T-helper 2 cell treated with Interferon-gamma antibody and Interleukin-4, amounts not matched to agents 100 ng/mL and 5 ng/mL, for 36 hours (primary cell): ENCODE data around the gene SNX24. TPM values are rescaled to one million over a fixed set of nuclear protein-coding genes. Genes with fewer than 3 reads are reported as not detected.

Experiments used
- intact Hi-C: fragments of 100-400 bp; cut with micrococcal nuclease; formaldehyde crosslinking; loops from one replicate; pipeline ENCODE4 v1.15.1; 2023
- total RNA-seq: library from RNA; stranded (reverse); gene quantifications from 2 replicates; pipeline ENCODE4 v1.2.3, GENCODE V29; 2022

The SNX24 gene
- total RNA-seq, 1 donor from 2014 or later, result 3.3 TPM

DNA sequence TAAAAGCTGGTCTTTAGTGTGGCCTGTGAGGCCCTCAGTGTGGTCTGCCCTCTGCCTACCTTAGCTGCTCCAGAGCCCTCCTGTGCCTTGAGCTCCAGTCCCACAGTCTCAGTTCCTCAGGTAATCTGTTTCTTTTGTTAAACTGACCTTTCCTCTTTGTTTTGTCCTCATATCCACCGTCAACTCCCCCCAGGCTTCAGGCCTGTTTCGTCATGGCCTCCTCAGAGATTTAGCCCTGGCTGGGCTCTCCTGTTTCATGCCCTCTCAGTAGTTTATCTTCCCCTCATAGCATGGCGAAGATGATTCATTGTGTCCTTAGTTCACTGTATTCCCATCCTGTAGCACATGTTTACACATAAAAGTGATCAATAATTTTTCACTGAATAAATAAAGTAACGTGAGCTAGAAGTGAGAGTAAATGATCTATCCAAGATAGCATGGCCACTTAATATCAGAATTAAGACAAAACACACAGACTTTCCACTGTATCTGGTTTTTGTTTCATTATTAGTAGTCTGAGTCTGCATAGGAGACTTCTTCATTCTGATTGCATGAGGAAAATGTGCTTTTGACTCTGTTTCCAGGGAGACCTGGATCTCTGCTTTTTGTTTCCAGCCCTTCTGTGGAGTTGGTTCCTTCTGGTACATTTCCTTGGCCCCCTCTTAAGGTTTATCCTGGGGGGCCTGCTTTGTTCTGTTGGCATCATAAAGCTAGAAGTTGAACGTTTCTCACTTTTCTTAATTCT is 70.5 kb downstream of the SNX24 start:
- intact Hi-C loops, result no loop called here

DNA sequence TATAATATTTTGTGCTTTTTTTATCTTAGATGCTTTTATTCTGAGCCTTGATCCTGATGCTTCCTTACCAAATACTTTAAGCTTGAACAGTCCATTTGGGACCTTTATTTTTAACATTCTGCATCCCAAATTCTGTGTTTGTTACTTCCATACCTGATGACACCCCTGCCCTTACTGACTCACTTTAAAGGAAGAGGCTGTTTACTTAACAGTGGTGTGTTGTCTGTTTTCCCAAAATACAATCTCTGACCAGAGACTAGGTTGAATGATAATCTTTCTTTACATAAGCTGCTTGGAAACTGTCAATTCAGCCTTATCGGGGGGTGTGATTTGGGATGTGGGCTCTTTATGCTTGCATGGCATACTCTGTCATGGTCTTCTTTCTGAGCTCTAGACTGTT is 71.1 kb downstream of the SNX24 start:
- intact Hi-C loops, result no loop called here

DNA sequence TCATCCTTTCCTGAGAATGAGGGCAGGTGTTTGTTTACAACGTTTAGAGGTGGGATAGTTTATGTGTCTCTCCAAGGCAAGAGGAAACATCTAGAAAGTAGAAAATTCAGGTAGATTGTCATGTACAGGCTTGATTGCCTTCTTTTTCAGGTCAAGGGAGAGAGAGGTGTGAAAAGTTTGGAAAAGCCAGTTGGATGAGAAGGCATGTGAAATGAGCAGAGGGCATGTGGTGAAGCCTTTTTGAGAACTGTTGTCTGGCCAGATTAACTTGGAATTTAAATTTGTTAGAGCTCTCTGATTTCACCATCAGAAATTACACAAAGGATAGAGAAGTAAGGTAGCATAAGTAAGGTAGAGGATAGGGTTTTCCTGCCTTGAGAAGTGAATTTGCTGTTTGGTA is 74.6 kb downstream of the SNX24 start:
- intact Hi-C loops, result no loop called here

DNA sequence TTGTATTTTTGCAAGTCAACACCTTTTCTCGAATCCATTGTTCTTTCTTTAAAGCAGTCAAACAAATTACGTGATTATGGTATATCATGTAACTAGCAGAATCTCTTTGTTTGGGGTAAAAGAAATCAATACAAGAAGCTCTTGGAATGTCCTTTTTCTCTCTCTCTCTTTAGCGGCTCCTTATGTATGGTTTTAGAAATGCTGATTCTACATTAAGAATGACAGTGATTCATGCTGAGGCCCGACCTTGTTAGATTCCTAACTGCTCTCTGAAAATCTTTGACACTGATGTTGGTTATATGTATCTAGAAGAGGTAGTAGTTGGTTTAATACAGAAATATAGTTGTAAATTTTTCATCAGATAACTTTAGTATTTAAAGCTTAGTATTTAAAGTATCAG is 76.4 kb downstream of the SNX24 start:
- intact Hi-C loops, result no loop called here

DNA sequence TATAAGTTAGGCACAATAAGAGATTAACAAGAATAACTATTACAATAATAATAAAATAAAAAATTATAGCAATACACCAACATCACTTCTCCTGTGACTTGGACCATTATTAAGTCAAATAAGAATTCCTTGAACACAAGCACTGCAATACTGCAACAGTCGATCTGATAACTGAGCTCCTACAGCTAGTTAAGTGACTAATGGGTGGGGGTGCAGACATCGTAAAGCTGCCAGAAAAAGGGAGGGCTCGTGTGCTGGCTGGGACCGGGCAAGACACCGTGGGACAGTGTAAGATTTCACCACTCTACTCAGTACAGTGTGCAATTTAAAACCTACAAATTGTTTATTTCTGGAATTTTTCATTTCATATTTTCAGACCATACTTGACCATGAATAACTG is 78.8 kb downstream of the SNX24 start:
- intact Hi-C loops, result no loop called here

GRCh38 chr5:122924719-122925395 is 79.4 kb downstream of the SNX24 start:
- intact Hi-C loops, result no loop called here

DNA sequence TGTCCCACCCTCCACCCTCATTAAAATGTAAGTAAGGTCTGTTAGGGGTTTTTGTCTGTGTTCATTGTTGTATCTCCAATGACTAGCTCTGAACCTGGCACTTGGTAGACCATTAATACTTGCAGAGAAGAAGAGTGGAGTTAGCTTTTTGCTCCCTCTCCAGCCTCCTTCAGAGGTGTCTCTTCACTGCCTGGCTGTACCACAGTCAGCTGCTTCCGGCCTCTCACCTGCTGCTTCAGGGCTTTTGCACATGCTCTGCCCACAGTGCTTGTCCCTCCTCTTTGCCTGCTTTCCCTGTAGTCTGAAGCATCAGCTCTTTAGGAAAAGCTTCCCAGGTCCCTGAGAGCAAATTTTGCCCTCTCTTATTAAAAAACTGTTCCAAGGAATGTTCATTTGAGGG is 83.6 kb downstream of the SNX24 start:
- intact Hi-C loops, result no loop called here

DNA sequence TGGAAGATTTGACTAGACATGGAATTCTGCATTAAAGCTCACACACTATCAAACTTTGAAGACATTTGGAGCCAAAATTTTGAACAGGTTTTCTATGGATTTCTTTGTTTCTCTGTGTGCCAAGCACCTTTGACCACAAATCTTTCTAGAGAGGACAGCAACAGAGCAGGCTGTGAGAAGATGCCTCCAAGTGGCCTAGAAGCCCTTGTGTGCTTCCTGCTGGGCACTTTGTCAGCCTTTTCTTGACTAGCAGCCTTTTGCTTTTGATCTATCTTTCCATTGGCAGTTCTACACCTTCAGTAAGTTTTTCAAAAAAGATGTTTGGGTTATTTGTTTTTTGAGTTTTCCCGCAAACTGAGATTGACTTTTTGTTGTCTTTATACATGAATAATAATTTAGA is 84.6 kb downstream of the SNX24 start:
- intact Hi-C loops, result no loop called here

GRCh38 chr5:122933956-122934355 is 88.5 kb downstream of the SNX24 start:
- intact Hi-C loops, result no loop called here

GRCh38 chr5:122936088-122936487 is 90.7 kb downstream of the SNX24 start:
- intact Hi-C loops, result no loop called here

DNA sequence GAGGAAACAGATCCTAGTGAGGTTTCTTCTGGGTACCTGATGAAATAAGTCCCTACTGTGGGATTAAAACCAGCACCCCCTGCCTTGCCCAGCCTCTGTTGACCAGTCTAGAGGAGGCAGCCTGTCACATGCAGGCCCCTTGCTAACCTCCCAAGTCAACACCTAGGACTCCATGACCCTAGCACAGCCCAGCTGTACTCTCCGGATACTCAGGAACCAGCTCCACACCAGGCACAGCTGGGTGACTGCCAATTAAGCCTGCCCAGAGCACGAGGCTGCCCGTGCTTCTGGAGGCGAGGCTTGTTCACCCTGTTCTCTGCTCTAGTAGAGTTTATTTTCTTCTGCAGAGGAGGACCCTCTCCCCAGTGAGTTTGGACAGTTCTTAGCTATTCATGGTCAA is 92.5 kb downstream of the SNX24 start:
- intact Hi-C loops, result no loop called here

- intact Hi-C loops, result no loop called here
These were observed 95.5 kb downstream of the SNX24 start for GRCh38 chr5:122940890-122941289.

DNA sequence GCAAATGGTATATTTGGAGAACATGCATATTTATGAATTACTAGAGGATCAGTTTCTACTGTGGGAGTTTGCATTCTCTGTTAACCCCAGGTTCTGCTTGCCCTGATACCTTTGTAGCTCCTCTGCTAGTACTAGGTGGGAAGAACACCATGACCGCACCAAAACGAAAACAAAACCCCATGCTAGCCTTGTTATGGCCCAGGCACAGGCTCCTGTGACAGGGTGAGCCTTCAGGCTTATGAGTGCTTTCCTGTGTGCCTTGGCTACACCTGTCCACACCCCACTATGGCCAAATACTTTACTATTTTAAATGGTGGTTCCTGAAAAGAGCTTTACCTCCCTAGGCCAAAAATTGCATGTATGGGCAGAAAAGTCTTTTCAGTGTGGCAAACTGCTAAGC is 96.3 kb downstream of the SNX24 start:
- intact Hi-C loops, result no loop called here

DNA sequence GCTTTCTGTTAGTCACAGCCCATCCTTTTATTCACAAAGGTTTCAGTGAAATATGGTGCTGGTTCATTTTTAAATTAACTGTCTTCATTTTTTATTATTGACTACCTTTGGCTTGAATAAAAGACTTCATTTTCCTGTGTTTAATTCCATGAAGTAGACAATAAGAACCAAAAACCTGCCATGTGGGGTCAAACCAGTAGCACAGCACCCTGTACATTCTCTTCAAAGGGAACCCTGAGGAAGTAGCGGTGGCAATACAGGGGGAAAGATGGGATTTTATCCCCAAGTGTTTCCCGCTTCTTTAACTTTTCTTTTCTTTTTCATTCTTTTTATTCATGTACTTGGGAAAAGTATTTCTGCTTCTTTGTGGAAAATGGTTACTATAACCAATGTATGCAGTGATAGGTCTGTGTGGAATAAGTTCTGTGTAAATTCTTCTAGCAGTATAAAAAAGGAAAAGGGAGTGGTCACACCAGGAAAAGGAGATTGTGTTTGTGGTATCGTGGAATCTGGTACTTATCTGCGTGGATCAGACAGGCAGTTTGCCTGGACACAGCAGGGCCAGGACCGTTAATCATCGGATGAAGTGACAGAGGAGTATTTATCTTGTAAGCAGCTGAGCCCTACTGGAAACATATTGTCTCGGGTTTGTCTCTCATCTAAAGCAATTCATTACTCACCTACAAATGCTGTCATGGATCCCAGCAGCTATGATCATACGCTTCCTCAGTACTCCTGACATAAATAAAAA is 96.9 kb downstream of the SNX24 start:
- intact Hi-C loops, result no loop called here

DNA sequence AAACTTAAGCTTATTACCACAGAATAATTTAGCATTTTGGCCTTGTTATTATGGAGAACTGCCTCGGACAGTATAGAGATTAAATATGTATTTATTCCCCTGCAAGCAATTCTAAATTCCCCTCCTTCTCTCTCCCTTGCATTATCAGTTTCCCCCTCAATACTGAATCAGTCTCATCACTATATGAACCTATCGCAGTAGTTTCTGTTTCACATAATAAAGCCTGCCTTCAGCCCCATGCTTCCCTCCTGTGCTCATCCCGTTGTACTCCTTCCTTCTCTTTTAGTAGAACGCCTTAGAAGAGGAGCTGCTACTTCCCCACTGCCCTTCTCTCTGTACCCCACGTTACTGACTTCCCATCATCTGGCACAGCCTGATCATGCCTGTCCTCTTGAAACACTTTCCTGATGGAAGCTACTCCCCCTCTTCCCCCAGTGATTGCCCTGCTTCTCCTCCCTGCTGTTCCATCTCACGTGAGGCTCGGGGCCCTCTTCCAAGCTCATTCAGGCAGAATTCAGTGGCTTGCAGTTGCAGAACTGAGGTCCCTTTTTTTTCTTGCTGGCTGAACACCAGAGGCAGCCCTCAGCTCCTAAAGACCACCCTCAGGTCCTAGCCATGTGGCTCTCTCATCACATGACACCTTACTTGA is 97.8 kb downstream of the SNX24 start:
- intact Hi-C loops, result no loop called here

GRCh38 chr5:122944051-122944450 is 98.6 kb downstream of the SNX24 start:
- intact Hi-C loops, result no loop called here

GRCh38 chr5:122947372-122947771 is 102.0 kb downstream of the SNX24 start:
- intact Hi-C loops, result no loop called here

GRCh38 chr5:122947772-122948171 is 102.4 kb downstream of the SNX24 start:
- intact Hi-C loops, result no loop called here

DNA sequence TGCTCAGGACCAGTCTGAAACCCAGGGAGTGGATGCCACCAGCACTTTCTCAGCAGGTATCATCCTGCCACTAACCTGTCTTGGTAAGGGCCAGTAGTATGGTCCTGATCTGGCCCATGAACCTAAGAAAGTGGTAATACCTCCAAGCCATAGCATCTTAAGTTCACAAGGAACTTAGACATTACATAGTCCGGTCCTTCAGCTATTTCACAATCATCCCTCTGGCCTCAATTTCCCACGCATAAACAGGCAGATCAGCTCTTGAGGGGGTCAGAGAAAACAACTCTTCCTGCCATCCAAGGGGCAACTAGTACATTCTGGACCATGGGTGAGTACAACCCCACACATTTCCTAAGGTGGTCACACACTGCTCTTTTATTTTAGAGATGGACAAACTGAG is 102.9 kb downstream of the SNX24 start:
- intact Hi-C loops, result no loop called here

- intact Hi-C loops, result no loop called here
These were observed 106.2 kb downstream of the SNX24 start for GRCh38 chr5:122951658-122952057.

- intact Hi-C loops, result no loop called here
These were observed 109.3 kb downstream of the SNX24 start for GRCh38 chr5:122954719-122955118.

- intact Hi-C loops, result no loop called here
These were observed 112.0 kb downstream of the SNX24 start for GRCh38 chr5:122957457-122957856.
